ENCODE results near the gene JAZF1.

JAZF1 gene

GRCh38 chr7:28157076-28157745 lies 23.4 kb downstream of the JAZF1 start:
- TF ChIP-seq CTCF (IDR thresholded peaks at IDR 0.05; ENCODE audit: low read depth, low read length, missing control alignments), result no peak
- H3K4me3 ChIP-seq (ENCODE audit: low read depth, low read length), result no peak overlapping the region
- in situ Hi-C loops (cut with HindIII; ENCODE audit: low pct_ligation_motif_present, low sequenced_read_pairs), result no loop called here
- no peaks in the 10 kb centered on the region for H3K36me3 ChIP-seq (replicated peaks)
- H3K27ac ChIP-seq, result no peak overlapping the region
- H3K27me3 ChIP-seq (replicated peaks), result no peaks in the 10 kb centered on the region
- DNase-seq, result no peak

- H3K36me3 ChIP-seq (replicated peaks), result no peaks in the 10 kb centered on the region
- no peaks in the 10 kb centered on the region for H3K27me3 ChIP-seq (replicated peaks)
- no peak overlapping the region for H3K4me3 ChIP-seq (ENCODE audit: low read depth, low read length)
- in situ Hi-C loops (cut with HindIII; ENCODE audit: low pct_ligation_motif_present, low sequenced_read_pairs), result no loop called here
- no peak for TF ChIP-seq CTCF (IDR thresholded peaks at IDR 0.05; ENCODE audit: low read depth, low read length, missing control alignments)
- DNase-seq, result no peak
- H3K27ac ChIP-seq, result no peak overlapping the region
These were observed 24.2 kb downstream of the JAZF1 start for GRCh38 chr7:28156401-28156800.

- in situ Hi-C loops (cut with HindIII; ENCODE audit: low pct_ligation_motif_present, low sequenced_read_pairs), result no loop called here
- H3K4me3 ChIP-seq (ENCODE audit: low read depth, low read length), result no peak overlapping the region
- H3K27ac ChIP-seq, result no peak overlapping the region
These were observed 24.6 kb downstream of the JAZF1 start for GRCh38 chr7:28155964-28156363.

GRCh38 chr7:28155019-28155660 lies 25.5 kb downstream of the JAZF1 start:
- peak overlapping the region; percentile 6 for H3K27ac ChIP-seq
- H3K4me3 ChIP-seq (ENCODE audit: low read depth, low read length), result no peak overlapping the region
- no peaks in the 10 kb centered on the region for H3K27me3 ChIP-seq (replicated peaks)
- in situ Hi-C loops (cut with HindIII; ENCODE audit: low pct_ligation_motif_present, low sequenced_read_pairs), result no loop called here
- no peak for TF ChIP-seq CTCF (IDR thresholded peaks at IDR 0.05; ENCODE audit: low read depth, low read length, missing control alignments)
- no peak for DNase-seq
- no peaks in the 10 kb centered on the region for H3K36me3 ChIP-seq (replicated peaks)

More at GRCh38 chr7:28155964-28156363, 24.6 kb downstream of the JAZF1 start:
- H3K27me3 ChIP-seq (replicated peaks), result no peaks in the 10 kb centered on the region
- no peaks in the 10 kb centered on the region for H3K36me3 ChIP-seq (replicated peaks)
- DNase-seq, result peak; percentile 45
- TF ChIP-seq CTCF (IDR thresholded peaks at IDR 0.05; ENCODE audit: low read depth, low read length, missing control alignments), result no peak

- in situ Hi-C loops (cut with HindIII; ENCODE audit: low pct_ligation_motif_present, low sequenced_read_pairs), result no loop called here
- DNase-seq, result no peak
- Histone ChIP-seq H3K4me3 (ENCODE audit: low read depth, low read length) (no peak overlapping the region), H3K36me3 (replicated peaks) (no peaks in the 10 kb centered on the region), H3K27me3 (replicated peaks) (no peaks in the 10 kb centered on the region), H3K27ac (peak overlapping the region; percentile 85)
- TF ChIP-seq CTCF (IDR thresholded peaks at IDR 0.05; ENCODE audit: low read depth, low read length, missing control alignments), result no peak
These were observed 28.0 kb downstream of the JAZF1 start for GRCh38 chr7:28152594-28152993.

Measured in brain microvascular endothelial cell (primary cell).